HepG2 (cell line): ENCODE data around the gene GNG12. TPM values are rescaled to one million over a fixed set of nuclear protein-coding genes. Genes with fewer than 3 reads are reported as not detected.

Experiments
- ATAC-seq: fragments of 200-7000 bp; cut with Tn5 transposase; 3 replicates; pipeline ENCODE4 v1.9.1; 2020; ENCODE audit warnings: mild to moderate bottlenecking, moderate library complexity
- BruUV-seq: library from RNA; stranded (reverse); fragments of 400-500 nt; replicated peaks from 2 replicates; lab custom pipeline; 2021; lab: Mats Ljungman, UMichigan
- CTCF ChIA-PET: fragments of 300-600 bp; formaldehyde crosslinking; extraction: SDS; loops from one replicate; lab custom pipeline; 2021; ENCODE audit warnings: low total read pairs, inconsistent platforms, low intra/inter-chr PET ratio; lab: Yijun Ruan, JAX
- POLR2A ChIA-PET: fragments of 350-600 bp; sonication (Branson Sonifier 250); formaldehyde crosslinking; loops from one replicate; lab custom pipeline; 2020; ENCODE audit warnings: antibody characterized with exemption, inconsistent platforms; lab: Yijun Ruan, JAX
- DNase-seq: peaks from one replicate; pipeline ENCODE4 v3.0.0-alpha.2; 2015; ENCODE audit warnings: low spot score
- FAIRE-seq: peaks from 3 replicates; lab custom pipeline; 2011; peaks lifted over from hg19 to GRCh38; lab: Jason Lieb, UNC
- H2AFZ ChIP-seq: one replicate; pipeline ENCODE4 v1.6.1; 2011; ENCODE audit warnings: low read length, inconsistent platforms
- H3K27ac ChIP-seq: fragments of 300-600 bp; 3 replicates; pipeline ENCODE4 v1.8.0; 2011; ENCODE audit warnings: mixed run types, mild to moderate bottlenecking, mixed read lengths, low read length, inconsistent platforms; ENCODE audit not compliant: insufficient read depth; ENCODE audit errors: extremely low read length
- H3K27me3 ChIP-seq, 2 experiments: fragments of 200-600 bp in 1 of 2; 2 replicates in 1 of 2; 3 replicates in 1 of 2; pipeline versions ENCODE4 v1.6.0 to v1.8.0; 2011; ENCODE audit warnings: low read length in 2 of 2, mild to moderate bottlenecking in 2 of 2, moderate library complexity in 2 of 2, inconsistent platforms in 1 of 2; ENCODE audit not compliant: insufficient read depth in 2 of 2, control insufficient read depth in 1 of 2
- H3K36me3 ChIP-seq, 2 experiments: fragments of 200-600 bp in 1 of 2; replicated peaks in 1 of 2; 2 replicates in 1 of 2; 3 replicates in 1 of 2; pipeline versions ENCODE4 v1.5.1 to v1.8.0; 2011; ENCODE audit warnings: low read length in 2 of 2, inconsistent platforms in 1 of 2; ENCODE audit not compliant: insufficient read depth in 2 of 2, control insufficient read depth in 1 of 2
- H3K4me1 ChIP-seq: 2 replicates; pipeline ENCODE4 v1.5.1; 2012; ENCODE audit warnings: low read length, inconsistent platforms; ENCODE audit not compliant: insufficient read depth
- H3K4me2 ChIP-seq: 2 replicates; pipeline ENCODE4 v1.6.0; 2011; ENCODE audit warnings: low read depth, low read length, inconsistent platforms
- H3K4me3 ChIP-seq, 3 experiments: fragments of 200-600 bp in 1 of 3; sonication (generic), shearing (Covaris generic) in 1 of 3; replicated peaks in 1 of 3; 2 replicates each; pipeline ENCODE4 v1.5.1; 2011 to 2016; ENCODE audit warnings: low read length in 3 of 3, inconsistent platforms in 2 of 3, low read depth in 2 of 3, mild to moderate bottlenecking in 2 of 3, control low read depth in 1 of 3, mixed read lengths in 1 of 3; ENCODE audit not compliant: insufficient read depth in 1 of 3
- H3K79me2 ChIP-seq: one replicate; pipeline ENCODE4 v1.6.1; 2011; ENCODE audit warnings: low read length, inconsistent platforms; ENCODE audit not compliant: insufficient read depth
- H3K9ac ChIP-seq: 2 replicates; pipeline ENCODE4 v1.6.0; 2011; ENCODE audit warnings: mild to moderate bottlenecking, low read depth, low read length, inconsistent platforms; ENCODE audit not compliant: insufficient read depth
- H3K9me3 ChIP-seq: 2 replicates; pipeline ENCODE4 v1.5.1; 2012; ENCODE audit warnings: mild to moderate bottlenecking, low read length
- H4K20me1 ChIP-seq: 2 replicates; pipeline ENCODE4 v1.6.0; 2011; ENCODE audit warnings: inconsistent platforms, mild to moderate bottlenecking, low read length, moderate library complexity; ENCODE audit not compliant: insufficient read depth
- BCL6 ChIP-seq: IDR thresholded peaks from 2 replicates; pipeline ENCODE4 v1.6.1; 2016; ENCODE audit warnings: missing genetic modification reagents, missing compliant biosample characterization
- SNAPC5 ChIP-seq: sonication (generic); formaldehyde crosslinking; IDR thresholded peaks from 2 replicates; pipeline ENCODE4 v1.8.1; 2023; ENCODE audit warnings: mild to moderate bottlenecking, missing genetic modification reagents, borderline replicate concordance
- ZNF660 ChIP-seq: sonication (generic); formaldehyde crosslinking; IDR thresholded peaks from 2 replicates; pipeline ENCODE4 v1.5.1; 2020; ENCODE audit warnings: mild to moderate bottlenecking, low read depth, missing genetic modification reagents, borderline replicate concordance
- ZNF768 ChIP-seq: sonication (generic); formaldehyde crosslinking; IDR thresholded peaks from 2 replicates; pipeline ENCODE4 v1.4.0; 2020; ENCODE audit warnings: missing genetic modification reagents
- ZNF850 ChIP-seq: sonication (generic); formaldehyde crosslinking; conservative IDR thresholded peaks from 2 replicates; pipeline ENCODE4 v1.9.0; 2021; ENCODE audit warnings: mild to moderate bottlenecking, missing genetic modification reagents
- WGBS: methylation state at CpG from one replicate; pipeline ENCODE4 v1.1.6; 2017; ENCODE audit warnings: low lambda C conversion rate; 5-methylcytosine and 5-hydroxymethylcytosine counted together
- in situ Hi-C: cut with HindIII; loops from 2 replicates; pipeline ENCODE4 v1.10.0; 2017; ENCODE audit warnings: low pct_unique_long_range_greater_than_20kb; ENCODE audit not compliant: extremely low pct_ligation_motif_present
- intact Hi-C: fragments of 100-400 bp; cut with micrococcal nuclease; formaldehyde crosslinking; loops from one replicate; pipeline ENCODE4 v1.10.0; 2022; ENCODE audit not compliant: unreplicated experiment
- polyA plus RNA-seq, 8 experiments: library from polyadenylated mRNA; depleted of rRNA in 3 of 8; stranded (reverse) in 7 of 8; unstranded in 1 of 8; fragments of >200 nt; fragmentation: Illumina TruSeq in 4 of 8; extraction: Trizol in 4 of 8; gene quantifications; 2 replicates each; pipeline versions ENCODE4 v1.2.1 to v1.2.3, GENCODE V29; 2011 to 2016; ENCODE audit warnings: low read depth in 4 of 8, missing spikeins in 1 of 8, mixed read lengths in 1 of 8; ENCODE audit not compliant: insufficient read depth in 1 of 8
- total RNA-seq, 5 experiments: library from RNA; depleted of rRNA; stranded (reverse); fragments of >200 nt; fragmentation: Illumina TruSeq; extraction: Trizol; gene quantifications; 2 replicates each; pipeline ENCODE4 v1.2.3, GENCODE V29; 2016; ENCODE audit warnings: low read depth in 1 of 5
- TF ChIP-seq, protein P1 (sequence below): fragments of 450-650 bp; IDR thresholded peaks from 2 replicates; pipeline ENCODE4 v1.6.1; 2016
- TF ChIP-seq, protein P2 (sequence below): sonication (generic); formaldehyde crosslinking; IDR thresholded peaks from 2 replicates; pipeline ENCODE4 v1.4.0; 2020; ENCODE audit warnings: mild to moderate bottlenecking, missing genetic modification reagents

Gene GNG12
- total and polyA plus RNA-seq, 2 of the 13 experiments (the other 11 are each of a cell fraction or from before 2014, with no cell fraction given) = 0.11 TPM

DNA sequence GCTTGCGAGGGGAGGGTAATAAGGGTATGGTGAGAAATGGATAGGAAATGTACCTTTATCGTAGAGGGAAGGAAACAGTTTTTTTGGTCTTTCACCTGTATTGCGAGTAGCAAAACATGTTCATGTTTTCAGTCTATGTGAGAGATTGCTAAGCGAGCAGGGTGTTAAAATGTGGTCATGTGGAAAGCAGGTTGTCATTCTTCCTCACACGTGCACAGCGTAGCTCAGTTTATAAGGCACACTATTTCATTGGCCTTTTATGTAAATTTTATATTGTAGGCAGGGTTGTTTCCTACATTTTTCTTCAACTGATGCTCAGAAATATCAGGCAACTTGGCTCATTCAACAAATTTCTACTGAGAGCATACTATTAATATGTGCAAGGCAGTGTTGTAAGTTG is 18.5 kb upstream of the GNG12 start:
- intact Hi-C loops (loop anchor here (2.0 to 10.0 kb wide), 3 partner anchors 317 to 1886 kb away; no protein-coding TSS in a partner anchor), in situ Hi-C loops (loop anchor here (5.0 to 10.0 kb wide), 2 partner anchors 256 to 493 kb away; no protein-coding TSS in a partner anchor)
- no peaks in the 10 kb centered on the region for H3K79me2 ChIP-seq
- ChIA-PET POLR2A (no interaction called here), CTCF (no interaction called here)
- no peak overlapping the region for H2AFZ ChIP-seq
- no peaks in the 10 kb centered on the region for H3K36me3 ChIP-seq
- no peak overlapping the region for H3K4me3 ChIP-seq
- H3K4me1 ChIP-seq = no peaks in the 10 kb centered on the region
- ATAC-seq = no peak
- no peak overlapping the region for H3K27ac ChIP-seq
- WGBS = 12% methylated on average over 6 of the region's 6 CpGs
- no peaks in the 10 kb centered on the region; the same call in 1 of the 2 replicates for H4K20me1 ChIP-seq
- FAIRE-seq = no peak
- H3K27me3 ChIP-seq = no peaks in the 10 kb centered on the region; a peak in 2 of 5 replicates
- TF ChIP-seq, protein P1, sequence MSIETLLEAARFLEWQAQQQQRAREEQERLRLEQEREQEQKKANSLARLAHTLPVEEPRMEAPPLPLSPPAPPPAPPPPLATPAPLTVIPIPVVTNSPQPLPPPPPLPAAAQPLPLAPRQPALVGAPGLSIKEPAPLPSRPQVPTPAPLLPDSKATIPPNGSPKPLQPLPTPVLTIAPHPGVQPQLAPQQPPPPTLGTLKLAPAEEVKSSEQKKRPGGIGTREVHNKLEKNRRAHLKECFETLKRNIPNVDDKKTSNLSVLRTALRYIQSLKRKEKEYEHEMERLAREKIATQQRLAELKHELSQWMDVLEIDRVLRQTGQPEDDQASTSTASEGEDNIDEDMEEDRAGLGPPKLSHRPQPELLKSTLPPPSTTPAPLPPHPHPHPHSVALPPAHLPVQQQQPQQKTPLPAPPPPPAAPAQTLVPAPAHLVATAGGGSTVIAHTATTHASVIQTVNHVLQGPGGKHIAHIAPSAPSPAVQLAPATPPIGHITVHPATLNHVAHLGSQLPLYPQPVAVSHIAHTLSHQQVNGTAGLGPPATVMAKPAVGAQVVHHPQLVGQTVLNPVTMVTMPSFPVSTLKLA = peak; percentile 76
- no peak for TF ChIP-seq ZNF850 (CRISPR knock-in tag)
- H3K4me2 ChIP-seq = no peak overlapping the region
- H3K9me3 ChIP-seq = no peaks in the 10 kb centered on the region
- no TSS peak for BruUV-seq
- DNase-seq = no peak
- no peak overlapping the region for H3K9ac ChIP-seq

- in situ Hi-C loops = loop anchor here (5.0 to 10.0 kb wide), 2 partner anchors 257 to 494 kb away; no protein-coding TSS in a partner anchor
- no TSS peak for BruUV-seq
- TF ChIP-seq SNAPC5 (CRISPR knock-in tag) (no peak), BCL6 (CRISPR knock-in tag) (no peak), ZNF768 (CRISPR knock-in tag) (no peak), ZNF660 (no peak)
- TF ChIP-seq, protein P2, sequence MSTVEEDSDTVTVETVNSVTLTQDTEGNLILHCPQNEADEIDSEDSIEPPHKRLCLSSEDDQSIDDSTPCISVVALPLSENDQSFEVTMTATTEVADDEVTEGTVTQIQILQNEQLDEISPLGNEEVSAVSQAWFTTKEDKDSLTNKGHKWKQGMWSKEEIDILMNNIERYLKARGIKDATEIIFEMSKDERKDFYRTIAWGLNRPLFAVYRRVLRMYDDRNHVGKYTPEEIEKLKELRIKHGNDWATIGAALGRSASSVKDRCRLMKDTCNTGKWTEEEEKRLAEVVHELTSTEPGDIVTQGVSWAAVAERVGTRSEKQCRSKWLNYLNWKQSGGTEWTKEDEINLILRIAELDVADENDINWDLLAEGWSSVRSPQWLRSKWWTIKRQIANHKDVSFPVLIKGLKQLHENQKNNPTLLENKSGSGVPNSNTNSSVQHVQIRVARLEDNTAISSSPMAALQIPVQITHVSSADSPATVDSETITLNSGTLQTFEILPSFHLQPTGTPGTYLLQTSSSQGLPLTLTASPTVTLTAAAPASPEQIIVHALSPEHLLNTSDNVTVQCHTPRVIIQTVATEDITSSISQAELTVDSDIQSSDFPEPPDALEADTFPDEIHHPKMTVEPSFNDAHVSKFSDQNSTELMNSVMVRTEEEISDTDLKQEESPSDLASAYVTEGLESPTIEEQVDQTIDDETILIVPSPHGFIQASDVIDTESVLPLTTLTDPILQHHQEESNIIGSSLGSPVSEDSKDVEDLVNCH (CRISPR knock-in tag) = no peak
- TF ChIP-seq, all 625 proteins: peak for 0
- no peak overlapping the region for H3K4me2 ChIP-seq
- FAIRE-seq (no peak), DNase-seq (no peak), ATAC-seq (no peak)
- H4K20me1 ChIP-seq = no peaks in the 10 kb centered on the region; the same call in 1 of the 2 replicates
- H3K9me3 ChIP-seq = no peaks in the 10 kb centered on the region
- CTCF ChIA-PET = no interaction called here
- 13% methylated on average over 1 of the region's 1 CpG for WGBS
- H3K9ac ChIP-seq = no peak overlapping the region
- no peak overlapping the region for H3K4me3 ChIP-seq
- no peak overlapping the region for H3K27ac ChIP-seq
- H3K27me3 ChIP-seq = no peaks in the 10 kb centered on the region; a peak in 1 of 5 replicates
- H2AFZ ChIP-seq = no peak overlapping the region
- no peaks in the 10 kb centered on the region for H3K79me2 ChIP-seq
- no peaks in the 10 kb centered on the region for H3K4me1 ChIP-seq
- intact Hi-C loops = loop anchor here (5.0 to 10.0 kb wide), 2 partner anchors 316 to 1887 kb away; no protein-coding TSS in a partner anchor
- POLR2A ChIA-PET = no interaction called here
- H3K36me3 ChIP-seq = no peaks in the 10 kb centered on the region
These were observed 17.4 kb upstream of the GNG12 start for GRCh38 chr1:67850611-67851075.
